Glutamatergic neuron (in vitro differentiated cells): ENCODE data around the gene TAP2. TPM values are rescaled to one million over a fixed set of nuclear protein-coding genes. Genes with fewer than 3 reads are reported as not detected.

ENCODE experiments used
- DNase-seq: peaks from one replicate; pipeline ENCODE4 v3.0.0; 2022
- H3K27ac Mint-ChIP-seq: one replicate; pipeline ENCODE4 v1.8.0; 2020; ENCODE audit warnings: mild to moderate bottlenecking, mixed read lengths, inconsistent platforms; ENCODE audit not compliant: unreplicated experiment
- H3K27me3 Mint-ChIP-seq: one replicate; pipeline ENCODE4 v1.8.0; 2020; ENCODE audit warnings: mild to moderate bottlenecking, moderate library complexity, mixed read lengths, inconsistent platforms; ENCODE audit not compliant: unreplicated experiment
- H3K36me3 Mint-ChIP-seq: one replicate; pipeline ENCODE4 v1.8.0; 2020; ENCODE audit warnings: mild to moderate bottlenecking, mixed read lengths, inconsistent platforms; ENCODE audit not compliant: unreplicated experiment
- H3K4me1 Mint-ChIP-seq: one replicate; pipeline ENCODE4 v1.8.0; 2020; ENCODE audit warnings: mild to moderate bottlenecking, low read depth, mixed read lengths, inconsistent platforms; ENCODE audit not compliant: unreplicated experiment
- H3K4me3 Mint-ChIP-seq: one replicate; pipeline ENCODE4 v1.8.0; 2020; ENCODE audit warnings: mild to moderate bottlenecking, mixed read lengths, inconsistent platforms; ENCODE audit not compliant: unreplicated experiment
- H3K9me3 Mint-ChIP-seq: one replicate; pipeline ENCODE4 v1.8.0; 2020; ENCODE audit warnings: mild to moderate bottlenecking, moderate library complexity, mixed read lengths, inconsistent platforms; ENCODE audit not compliant: unreplicated experiment
- total RNA-seq: library from RNA; stranded (reverse); fragmentation: NEBNext Ultra II Directional; extraction: Animal tissue kit (Norgen Biotek cat#: 25700); gene quantifications from one replicate; pipeline ENCODE4 v1.2.1, GENCODE V29; 2021; ENCODE audit not compliant: unreplicated experiment
- TF ChIP-seq, protein P1 (sequence below): fragments of 200-600 bp; sonication (generic); IDR thresholded peaks from one replicate; pipeline ENCODE4 v1.5.0; 2021; ENCODE audit not compliant: partially characterized antibody, unreplicated experiment

The TAP2 gene
- total RNA-seq, 1 donor from 2014 or later, result 1.9 TPM

DNA sequence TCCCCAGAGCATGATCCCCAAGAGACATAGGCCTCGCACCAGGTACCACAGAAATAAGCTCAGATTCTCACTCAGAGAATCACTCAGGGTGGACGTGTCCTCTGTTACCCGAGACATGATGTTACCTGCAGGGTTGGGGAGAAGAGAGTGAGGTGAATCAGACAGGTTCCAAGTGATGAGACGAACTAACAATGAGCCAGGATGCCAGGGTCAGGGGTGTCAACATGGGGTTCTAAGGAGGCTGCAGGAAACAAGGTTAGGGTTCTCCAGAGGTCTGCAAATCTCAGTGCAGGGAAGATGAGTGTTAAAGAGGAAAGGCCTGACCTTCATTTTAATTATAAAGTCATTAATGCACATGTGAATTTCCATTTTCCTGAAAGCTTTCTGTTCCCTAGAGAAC is 12.5 kb upstream of the TAP2 start:
- TF ChIP-seq, protein P1, sequence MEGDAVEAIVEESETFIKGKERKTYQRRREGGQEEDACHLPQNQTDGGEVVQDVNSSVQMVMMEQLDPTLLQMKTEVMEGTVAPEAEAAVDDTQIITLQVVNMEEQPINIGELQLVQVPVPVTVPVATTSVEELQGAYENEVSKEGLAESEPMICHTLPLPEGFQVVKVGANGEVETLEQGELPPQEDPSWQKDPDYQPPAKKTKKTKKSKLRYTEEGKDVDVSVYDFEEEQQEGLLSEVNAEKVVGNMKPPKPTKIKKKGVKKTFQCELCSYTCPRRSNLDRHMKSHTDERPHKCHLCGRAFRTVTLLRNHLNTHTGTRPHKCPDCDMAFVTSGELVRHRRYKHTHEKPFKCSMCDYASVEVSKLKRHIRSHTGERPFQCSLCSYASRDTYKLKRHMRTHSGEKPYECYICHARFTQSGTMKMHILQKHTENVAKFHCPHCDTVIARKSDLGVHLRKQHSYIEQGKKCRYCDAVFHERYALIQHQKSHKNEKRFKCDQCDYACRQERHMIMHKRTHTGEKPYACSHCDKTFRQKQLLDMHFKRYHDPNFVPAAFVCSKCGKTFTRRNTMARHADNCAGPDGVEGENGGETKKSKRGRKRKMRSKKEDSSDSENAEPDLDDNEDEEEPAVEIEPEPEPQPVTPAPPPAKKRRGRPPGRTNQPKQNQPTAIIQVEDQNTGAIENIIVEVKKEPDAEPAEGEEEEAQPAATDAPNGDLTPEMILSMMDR, result no peak
- DNase-seq, result no peak
- H3K4me3 Mint-ChIP-seq, result no peak overlapping the region
- H3K4me1 Mint-ChIP-seq, result no peaks in the 10 kb centered on the region
- H3K27me3 Mint-ChIP-seq, result peaks cover 26% of the 10 kb centered on the region
- H3K9me3 Mint-ChIP-seq, result peaks cover 12% of the 10 kb centered on the region
- H3K27ac Mint-ChIP-seq, result no peak overlapping the region
- peaks cover 6% of the 10 kb centered on the region for H3K36me3 Mint-ChIP-seq

- Mint-ChIP-seq H3K9me3 (peaks cover 9% of the 10 kb centered on the region), H3K4me3 (no peak overlapping the region), H3K36me3 (peaks cover 6% of the 10 kb centered on the region), H3K4me1 (peaks cover 1% of the 10 kb centered on the region), H3K27ac (no peak overlapping the region), H3K27me3 (peaks cover 24% of the 10 kb centered on the region)
- no peak for DNase-seq
- TF ChIP-seq, protein P1, result no peak
These were observed 10.6 kb upstream of the TAP2 start for GRCh38 chr6:32849126-32849525.

DNA sequence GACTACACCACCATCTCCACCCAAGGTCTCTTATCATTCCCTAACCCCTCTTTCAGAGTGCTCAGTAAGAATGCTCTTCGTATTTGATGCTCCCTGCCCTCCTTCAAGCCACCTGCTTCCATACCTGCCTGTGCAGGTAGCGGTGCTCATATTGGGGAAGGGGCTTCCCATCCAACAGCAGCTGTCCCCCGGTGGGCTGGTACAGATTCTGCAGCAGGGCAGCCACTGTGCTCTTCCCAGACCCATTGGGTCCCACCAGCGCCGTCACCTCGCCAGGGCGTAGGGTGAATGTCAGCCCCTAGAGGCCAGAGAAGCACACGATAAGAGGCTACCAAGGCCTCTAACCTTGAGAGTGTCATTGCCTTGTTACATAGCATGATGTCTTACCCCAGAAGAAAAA is 9.3 kb upstream of the TAP2 start:
- H3K27me3 Mint-ChIP-seq, result peaks cover 33% of the 10 kb centered on the region

DNA sequence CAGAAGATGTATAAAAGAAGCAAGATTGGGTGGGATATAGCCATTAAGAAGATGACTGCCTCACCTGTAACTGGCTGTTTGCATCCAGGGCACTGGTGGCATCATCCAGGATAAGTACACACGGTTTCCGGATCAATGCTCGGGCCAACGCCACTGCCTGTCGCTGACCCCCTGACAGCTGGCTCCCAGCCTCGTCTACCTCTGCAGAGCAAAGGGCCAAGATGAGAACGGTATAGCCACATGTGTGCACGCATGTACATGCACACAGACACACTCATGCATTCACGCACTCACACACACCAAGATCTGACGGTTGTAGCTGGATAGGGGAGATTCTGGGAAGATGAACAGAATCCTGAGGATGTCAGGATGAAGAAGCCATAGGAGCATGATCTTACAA is 8.5 kb upstream of the TAP2 start:
- peaks cover 6% of the 10 kb centered on the region for H3K36me3 Mint-ChIP-seq
- H3K27ac Mint-ChIP-seq, result no peak overlapping the region
- TF ChIP-seq, protein P1, result no peak
- peaks cover 5% of the 10 kb centered on the region for H3K4me1 Mint-ChIP-seq
- DNase-seq, result no peak
- H3K4me3 Mint-ChIP-seq, result no peak overlapping the region
- peaks cover 10% of the 10 kb centered on the region for H3K9me3 Mint-ChIP-seq
- H3K27me3 Mint-ChIP-seq, result peaks cover 26% of the 10 kb centered on the region

More for the DNA sequence above, 9.3 kb upstream of the TAP2 start:
- H3K36me3 Mint-ChIP-seq, result peaks cover 6% of the 10 kb centered on the region
- no peak overlapping the region for H3K27ac Mint-ChIP-seq
- TF ChIP-seq, protein P1, result no peak
- H3K4me1 Mint-ChIP-seq, result peaks cover 5% of the 10 kb centered on the region
- no peak for DNase-seq
- H3K4me3 Mint-ChIP-seq, result no peak overlapping the region
- peaks cover 12% of the 10 kb centered on the region for H3K9me3 Mint-ChIP-seq

DNA sequence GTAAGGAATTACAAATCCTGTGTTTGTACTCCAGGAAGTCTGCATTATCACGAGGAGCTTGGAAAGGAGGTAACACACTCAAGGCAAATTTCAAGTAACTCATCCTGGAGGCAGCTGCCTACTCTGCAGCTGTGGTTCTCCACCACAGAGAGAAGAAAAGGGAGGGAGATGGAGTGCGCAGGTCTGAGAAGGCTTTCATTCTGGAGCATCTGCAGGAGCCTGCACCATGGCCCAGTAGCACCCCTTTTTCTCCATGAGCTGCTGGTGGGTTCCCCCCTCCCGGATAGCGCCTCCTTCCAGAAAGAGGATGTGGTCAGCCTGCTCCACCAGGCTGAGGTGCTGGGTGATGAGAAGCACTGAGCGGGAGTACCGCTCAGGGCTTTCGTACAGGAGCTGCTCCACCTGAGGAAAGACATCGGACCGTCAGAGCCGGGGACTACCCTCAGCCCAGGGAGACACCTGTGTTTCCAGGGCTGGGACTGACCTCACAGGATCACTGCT is 6.9 kb upstream of the TAP2 start:
- H3K27me3 Mint-ChIP-seq, result peaks cover 18% of the 10 kb centered on the region
- H3K4me3 Mint-ChIP-seq, result peak overlapping the region; percentile 94
- H3K36me3 Mint-ChIP-seq, result peaks cover 2% of the 10 kb centered on the region

More for the DNA sequence above, 6.9 kb upstream of the TAP2 start:
- Mint-ChIP-seq H3K27ac (no peak overlapping the region), H3K4me1 (peaks cover 5% of the 10 kb centered on the region), H3K9me3 (peaks cover 6% of the 10 kb centered on the region)
- no peak for DNase-seq
- TF ChIP-seq, protein P1, result no peak
